ENCODE data around the gene SMYD3.

GRCh38 chr1:246302711-246303317 lies 204.3 kb downstream of the SMYD3 start:
- TF ChIP-seq CTCF (IDR thresholded peaks at IDR 0.05) = no peak
- TF ChIP-seq POLR2AphosphoS5 (IDR thresholded peaks at IDR 0.05; ENCODE audit: low read depth, low read length) = no peak
- TF ChIP-seq TCF7L2 (IDR thresholded peaks at IDR 0.05; ENCODE audit: low read depth, low read length) = no peak
- TF ChIP-seq REST (IDR thresholded peaks at IDR 0.05; ENCODE audit: insufficient read depth in 1 of 2, low read depth in 2 of 2, low read length in 1 of 2) = no peak
- TF ChIP-seq SIN3A (IDR thresholded peaks at IDR 0.05; ENCODE audit: borderline replicate concordance, insufficient read depth, low read depth, low read length) = no peak

Data from Panc1 (cell line).